ENCODE data around the gene SLC5A7. TPM values are rescaled to one million over a fixed set of nuclear protein-coding genes. Genes with fewer than 3 reads are reported as not detected.

SLC5A7 gene
- total and polyA plus RNA-seq, 2 donors from 2014 or later: 0.75 to 0.88 TPM

DNA sequence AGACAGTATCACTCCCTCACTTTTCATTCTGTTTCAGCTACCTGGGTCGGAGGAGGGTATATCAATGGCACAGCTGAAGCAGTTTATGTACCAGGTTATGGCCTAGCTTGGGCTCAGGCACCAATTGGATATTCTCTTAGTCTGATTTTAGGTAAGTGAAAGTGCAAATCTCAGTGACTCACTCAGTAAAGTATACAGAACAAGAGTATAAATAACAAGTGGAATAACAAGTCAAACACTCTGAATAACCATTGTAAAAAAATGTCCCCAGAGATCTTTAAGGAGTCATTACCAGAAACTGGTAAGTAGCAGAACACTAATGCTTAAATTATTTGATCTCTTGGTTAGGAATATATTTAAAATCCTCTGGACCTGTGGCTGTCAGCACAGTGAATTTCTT lies 5.7 kb downstream of the SLC5A7 start:
- Histone ChIP-seq H3K27ac (ENCODE audit: low read depth in 2 of 2, low read length in 2 of 2) (no peak overlapping the region), H3K27me3 (ENCODE audit: control insufficient read depth, insufficient read depth, low read length) (peaks cover 9% of the 10 kb centered on the region), H3K4me3 (ENCODE audit: low read length in 3 of 3) (no peak overlapping the region), H3K36me3 (ENCODE audit: control insufficient read depth in 2 of 3, insufficient read depth in 3 of 3, low read length in 3 of 3) (no peaks in the 10 kb centered on the region), H3K9ac (ENCODE audit: low read length in 3 of 3) (no peak overlapping the region), H3K9me3 (ENCODE audit: control insufficient read depth in 2 of 3, insufficient read depth in 1 of 3, low read length in 3 of 3) (no peaks in the 10 kb centered on the region), H3K4me1 (ENCODE audit: control insufficient read depth in 2 of 3, insufficient read depth in 2 of 3, low read depth in 1 of 3, low read length in 3 of 3) (no peaks in the 10 kb centered on the region)
- FAIRE-seq: no peak
- intact Hi-C loops (cut with DNase I): no loop called here
- TF ChIP-seq, protein P1, sequence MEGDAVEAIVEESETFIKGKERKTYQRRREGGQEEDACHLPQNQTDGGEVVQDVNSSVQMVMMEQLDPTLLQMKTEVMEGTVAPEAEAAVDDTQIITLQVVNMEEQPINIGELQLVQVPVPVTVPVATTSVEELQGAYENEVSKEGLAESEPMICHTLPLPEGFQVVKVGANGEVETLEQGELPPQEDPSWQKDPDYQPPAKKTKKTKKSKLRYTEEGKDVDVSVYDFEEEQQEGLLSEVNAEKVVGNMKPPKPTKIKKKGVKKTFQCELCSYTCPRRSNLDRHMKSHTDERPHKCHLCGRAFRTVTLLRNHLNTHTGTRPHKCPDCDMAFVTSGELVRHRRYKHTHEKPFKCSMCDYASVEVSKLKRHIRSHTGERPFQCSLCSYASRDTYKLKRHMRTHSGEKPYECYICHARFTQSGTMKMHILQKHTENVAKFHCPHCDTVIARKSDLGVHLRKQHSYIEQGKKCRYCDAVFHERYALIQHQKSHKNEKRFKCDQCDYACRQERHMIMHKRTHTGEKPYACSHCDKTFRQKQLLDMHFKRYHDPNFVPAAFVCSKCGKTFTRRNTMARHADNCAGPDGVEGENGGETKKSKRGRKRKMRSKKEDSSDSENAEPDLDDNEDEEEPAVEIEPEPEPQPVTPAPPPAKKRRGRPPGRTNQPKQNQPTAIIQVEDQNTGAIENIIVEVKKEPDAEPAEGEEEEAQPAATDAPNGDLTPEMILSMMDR (IDR thresholded peaks at IDR 0.05; ENCODE audit: borderline replicate concordance, extremely low read depth, insufficient read depth): no peak
- no peak for DNase-seq

DNA sequence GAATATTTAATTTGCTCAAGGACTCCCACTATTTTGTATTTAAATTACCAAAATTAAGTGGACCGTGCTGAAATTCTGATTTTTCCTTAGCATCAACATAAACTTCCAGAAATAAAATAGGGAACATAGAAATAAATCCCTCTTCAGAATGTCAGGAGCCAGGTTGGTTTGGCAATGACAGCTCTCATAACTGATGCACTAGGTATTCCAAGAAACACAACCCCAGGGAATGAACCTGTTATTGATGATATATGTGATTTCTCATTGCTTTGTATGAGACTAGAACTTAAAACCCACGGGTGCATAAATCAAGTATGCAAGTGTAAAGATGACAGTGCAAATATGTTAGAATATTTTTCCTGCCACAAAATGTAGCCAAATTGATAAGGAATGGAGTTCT lies 12.8 kb downstream of the SLC5A7 start:
- DNase-seq (no peak), FAIRE-seq (no peak)
- Histone ChIP-seq H3K27me3 (ENCODE audit: control insufficient read depth, insufficient read depth, low read length) (no peaks in the 10 kb centered on the region), H3K9ac (ENCODE audit: low read length in 3 of 3) (no peak overlapping the region), H3K4me3 (ENCODE audit: low read length in 3 of 3) (no peak overlapping the region), H3K9me3 (ENCODE audit: control insufficient read depth in 2 of 3, insufficient read depth in 1 of 3, low read length in 3 of 3) (no peaks in the 10 kb centered on the region), H3K4me1 (ENCODE audit: control insufficient read depth in 2 of 3, insufficient read depth in 2 of 3, low read depth in 1 of 3, low read length in 3 of 3) (no peaks in the 10 kb centered on the region), H3K36me3 (ENCODE audit: control insufficient read depth in 2 of 3, insufficient read depth in 3 of 3, low read length in 3 of 3) (no peaks in the 10 kb centered on the region), H3K27ac (ENCODE audit: low read depth in 2 of 2, low read length in 2 of 2) (no peak overlapping the region)
- TF ChIP-seq, protein P1 (IDR thresholded peaks at IDR 0.05; ENCODE audit: borderline replicate concordance, extremely low read depth, insufficient read depth): no peak
- intact Hi-C loops (cut with DNase I): no loop called here

DNA sequence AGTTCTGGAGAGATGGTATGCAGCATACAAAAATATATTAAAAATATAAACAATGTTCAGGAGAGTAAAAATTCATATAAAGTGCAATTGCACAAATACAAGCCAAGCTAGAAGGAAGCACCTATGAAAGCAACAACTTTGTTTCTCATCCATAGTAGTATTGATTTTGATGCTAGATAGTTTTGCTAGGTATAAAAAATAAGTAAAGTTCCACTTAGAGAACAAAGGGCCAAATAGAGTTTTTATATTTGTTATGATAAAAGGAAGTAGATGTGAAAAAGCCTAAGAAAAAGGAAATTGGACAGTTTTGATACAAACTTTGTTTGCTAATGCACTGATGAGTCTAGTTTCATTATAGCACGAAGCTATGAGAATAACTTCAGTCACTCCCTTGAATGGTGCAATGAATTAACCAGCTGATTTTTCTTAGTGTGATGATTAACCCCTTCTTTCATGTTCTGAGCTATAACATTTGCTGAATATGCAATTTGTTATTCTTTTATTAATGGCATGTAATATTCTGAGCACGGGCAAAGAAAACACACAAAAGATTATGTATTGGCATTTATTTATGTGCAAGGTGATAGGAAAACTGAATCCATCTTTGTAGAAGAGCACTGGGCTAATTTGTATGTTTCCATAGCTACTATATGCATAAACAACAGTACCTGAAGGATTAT lies 24.7 kb downstream of the SLC5A7 start:
- intact Hi-C loops (cut with DNase I): no loop called here
- FAIRE-seq (no peak), DNase-seq (no peak)
- H3K27me3 ChIP-seq (ENCODE audit: control insufficient read depth, insufficient read depth, low read length): no peaks in the 10 kb centered on the region
- H3K9me3 ChIP-seq (ENCODE audit: control insufficient read depth in 2 of 3, insufficient read depth in 1 of 3, low read length in 3 of 3): peaks cover 0 to 14% (median 3%) of the 10 kb centered on the region in 3 donors
- TF ChIP-seq, protein P1 (IDR thresholded peaks at IDR 0.05; ENCODE audit: borderline replicate concordance, extremely low read depth, insufficient read depth): no peak
- H3K4me3 ChIP-seq (ENCODE audit: low read length in 3 of 3): no peak overlapping the region
- H3K4me1 ChIP-seq (ENCODE audit: control insufficient read depth in 2 of 3, insufficient read depth in 2 of 3, low read depth in 1 of 3, low read length in 3 of 3): no peaks in the 10 kb centered on the region
- H3K9ac ChIP-seq (ENCODE audit: low read length in 3 of 3): no peak overlapping the region
- no peaks in the 10 kb centered on the region for H3K36me3 ChIP-seq (ENCODE audit: control insufficient read depth in 2 of 3, insufficient read depth in 3 of 3, low read length in 3 of 3)
- H3K27ac ChIP-seq (ENCODE audit: low read depth in 2 of 2, low read length in 2 of 2): no peak overlapping the region

DNA sequence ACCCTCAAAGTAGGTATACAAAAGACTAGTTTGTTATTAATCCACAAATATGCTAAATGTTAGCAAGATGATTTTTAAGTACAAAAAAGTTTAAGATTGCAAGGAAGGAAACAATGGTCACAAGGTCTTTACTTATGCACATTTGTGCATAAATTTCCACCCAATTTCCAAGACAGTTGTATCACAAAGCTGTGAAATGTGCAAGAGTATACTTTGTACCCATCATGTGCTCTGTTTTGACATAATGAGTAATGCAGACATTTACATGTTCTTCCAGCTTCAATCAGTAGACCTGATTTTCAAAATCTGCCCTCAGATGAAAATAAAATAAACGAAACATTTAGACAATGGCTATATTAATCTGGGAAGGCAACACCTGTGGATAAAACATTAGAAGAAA lies 27.0 kb downstream of the SLC5A7 start:
- Histone ChIP-seq H3K9me3 (ENCODE audit: control insufficient read depth in 2 of 3, insufficient read depth in 1 of 3, low read length in 3 of 3) (peaks cover 0 to 14% (median 3%) of the 10 kb centered on the region in 3 donors), H3K27me3 (ENCODE audit: control insufficient read depth, insufficient read depth, low read length) (no peaks in the 10 kb centered on the region), H3K27ac (ENCODE audit: low read depth in 2 of 2, low read length in 2 of 2) (no peak overlapping the region), H3K36me3 (ENCODE audit: control insufficient read depth in 2 of 3, insufficient read depth in 3 of 3, low read length in 3 of 3) (no peaks in the 10 kb centered on the region), H3K9ac (ENCODE audit: low read length in 3 of 3) (no peak overlapping the region), H3K4me3 (ENCODE audit: low read length in 3 of 3) (no peak overlapping the region), H3K4me1 (ENCODE audit: control insufficient read depth in 2 of 3, insufficient read depth in 2 of 3, low read depth in 1 of 3, low read length in 3 of 3) (no peaks in the 10 kb centered on the region)
- DNase-seq (no peak), FAIRE-seq (no peak)
- intact Hi-C loops (cut with DNase I): no loop called here
- TF ChIP-seq, protein P1 (IDR thresholded peaks at IDR 0.05; ENCODE audit: borderline replicate concordance, extremely low read depth, insufficient read depth): no peak
